CD4-positive, alpha-beta T cell treated with Interleukin-1 beta for 1 hour (primary cell): ENCODE data around the gene CHRNA3.
A peak's percentile ranks its signal among the peaks of the same experiment; 100 is the strongest.
"Not testable (repeated sequence)": the region's sequence is repeated elsewhere in the genome, so short reads cannot be mapped to it uniquely, and the experiment has no call there.

Source experiments
- DNase-seq, 2 donors: peaks; one replicate each; pipeline ENCODE4 v3.0.0-alpha.2; 2020 to 2022

The CHRNA3 gene

GRCh38 chr15:78616506-78616905 is 4.3 kb downstream of the CHRNA3 start:
- no peak for DNase-seq

- DNase-seq: no peak
These were observed 5.6 kb downstream of the CHRNA3 start for GRCh38 chr15:78615151-78615589.

- DNase-seq: no peak
These were observed 6.8 kb downstream of the CHRNA3 start for GRCh38 chr15:78614021-78614420.

- not testable (repeated sequence) for DNase-seq
These were observed 11.2 kb downstream of the CHRNA3 start for GRCh38 chr15:78609551-78609950.

- DNase-seq: no peak
These were observed 15.1 kb downstream of the CHRNA3 start for GRCh38 chr15:78605680-78606079.

- DNase-seq: no peak
These were observed 15.6 kb downstream of the CHRNA3 start for GRCh38 chr15:78605201-78605600.

- no peak for DNase-seq
These were observed 16.4 kb downstream of the CHRNA3 start for GRCh38 chr15:78604420-78604819.

GRCh38 chr15:78603467-78603866 is 17.3 kb downstream of the CHRNA3 start:
- no peak for DNase-seq

GRCh38 chr15:78599189-78599588 is 21.6 kb downstream of the CHRNA3 start:
- no peak for DNase-seq

- DNase-seq: no peak
These were observed 22.4 kb downstream of the CHRNA3 start for GRCh38 chr15:78598348-78598747.

- DNase-seq: no peak
These were observed 23.2 kb downstream of the CHRNA3 start for GRCh38 chr15:78597583-78597982.

- DNase-seq: no peak
These were observed 45.9 kb downstream of the CHRNA3 start for GRCh38 chr15:78574944-78575343.

- DNase-seq: no peak
These were observed 47.4 kb downstream of the CHRNA3 start for GRCh38 chr15:78573416-78573815.

GRCh38 chr15:78571382-78571781 is 49.4 kb downstream of the CHRNA3 start:
- no peak for DNase-seq

- DNase-seq: no peak
These were observed 50.1 kb downstream of the CHRNA3 start for GRCh38 chr15:78570710-78571109.

GRCh38 chr15:78567531-78567930 is 53.3 kb downstream of the CHRNA3 start:
- DNase-seq: no peak

- DNase-seq: no peak
These were observed 54.6 kb downstream of the CHRNA3 start for GRCh38 chr15:78565951-78566774.

GRCh38 chr15:78565097-78565950 is 55.5 kb downstream of the CHRNA3 start, which contains the start of gene CHRNA5:
CHRNA5 (plus strand) TSS chr15:78565520; CDS start chr15:78565720, 200 bp downstream.
- peak; percentile 12 to 80 for DNase-seq

GRCh38 chr15:78564743-78565096 is 56.1 kb downstream of the CHRNA3 start:
- no peak for DNase-seq

GRCh38 chr15:78563092-78563491 is 57.7 kb downstream of the CHRNA3 start:
- no peak for DNase-seq

GRCh38 chr15:78561490-78561889 is 59.3 kb downstream of the CHRNA3 start:
- DNase-seq: no peak

- DNase-seq: not testable (repeated sequence)
These were observed 60.6 kb downstream of the CHRNA3 start for GRCh38 chr15:78560201-78560600.

- DNase-seq: no peak
These were observed 68.2 kb downstream of the CHRNA3 start for GRCh38 chr15:78552597-78552996.

GRCh38 chr15:78551902-78552301 is 68.9 kb downstream of the CHRNA3 start:
- no peak for DNase-seq
